ENCODE measurements around the gene IFITM10.

- TF ChIP-seq CTCF (IDR thresholded peaks at IDR 0.05), result no peak
- TF ChIP-seq POLR2AphosphoS5 (IDR thresholded peaks at IDR 0.05; ENCODE audit: insufficient read depth in 1 of 2, low read depth in 1 of 2), result no peak
Observed at GRCh38 chr11:1755692-1756561, 5.5 kb upstream of the IFITM10 start.
